Anterior cingulate cortex (tissue), 58 donors: ENCODE results near the gene SPATS2L.

Experiments used
- DNase-seq, 58 donors: peaks; one replicate each; lab custom pipeline; 2025; lab: John Stamatoyannopoulos, UW

The SPATS2L gene

DNA sequence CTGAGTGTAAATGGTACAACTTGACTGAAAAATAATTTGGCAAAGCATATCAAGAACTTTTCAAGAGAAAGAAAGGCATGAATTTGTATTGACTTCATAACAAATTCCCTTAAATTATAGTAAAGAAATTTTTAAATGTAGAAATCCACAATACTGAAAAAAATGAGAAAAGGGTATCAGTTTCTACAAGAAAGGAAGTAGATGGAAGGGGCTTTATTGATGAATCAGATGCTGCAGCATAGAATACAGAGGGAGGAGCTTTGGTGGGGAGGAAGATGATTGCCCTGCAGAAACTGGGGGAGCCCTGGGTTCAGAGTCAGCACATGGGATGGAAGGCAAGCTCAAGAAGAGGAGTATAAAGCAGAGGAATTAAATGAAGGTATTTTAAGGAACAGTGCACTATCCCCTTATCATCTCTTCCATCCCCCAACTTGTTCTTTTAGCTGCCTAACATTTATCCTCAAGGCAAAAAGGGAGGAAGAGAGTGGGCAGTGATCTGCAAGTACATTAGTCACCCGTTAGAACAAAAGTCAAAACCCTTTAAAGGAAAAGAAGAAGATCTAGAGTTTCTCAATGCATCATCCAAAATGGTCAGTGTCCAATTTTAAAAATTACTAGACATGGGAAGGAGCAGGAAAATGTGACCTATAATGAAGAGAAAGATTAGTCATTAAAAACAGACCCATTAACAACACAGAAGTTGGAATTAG, 125.7 kb downstream of the SPATS2L start:
- no peak for DNase-seq

DNA sequence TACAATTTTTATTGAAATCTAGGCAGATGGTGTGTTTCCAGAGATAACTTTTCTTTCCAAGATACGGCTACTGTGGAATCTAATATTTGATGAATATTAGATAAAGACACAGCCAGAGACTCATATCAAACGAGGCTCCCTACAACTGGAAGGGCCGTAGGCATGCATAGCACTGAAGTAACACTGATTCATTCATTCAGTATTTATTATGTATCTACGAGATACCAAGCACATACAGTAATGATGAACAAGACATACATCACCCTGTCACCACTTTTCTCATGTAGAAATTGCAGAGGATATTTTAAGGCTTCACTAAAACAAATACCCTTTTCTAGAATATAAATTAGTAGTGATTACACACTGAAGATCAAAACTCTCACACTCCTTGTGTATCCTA, 128.9 kb downstream of the SPATS2L start:
- no peak for DNase-seq

DNA sequence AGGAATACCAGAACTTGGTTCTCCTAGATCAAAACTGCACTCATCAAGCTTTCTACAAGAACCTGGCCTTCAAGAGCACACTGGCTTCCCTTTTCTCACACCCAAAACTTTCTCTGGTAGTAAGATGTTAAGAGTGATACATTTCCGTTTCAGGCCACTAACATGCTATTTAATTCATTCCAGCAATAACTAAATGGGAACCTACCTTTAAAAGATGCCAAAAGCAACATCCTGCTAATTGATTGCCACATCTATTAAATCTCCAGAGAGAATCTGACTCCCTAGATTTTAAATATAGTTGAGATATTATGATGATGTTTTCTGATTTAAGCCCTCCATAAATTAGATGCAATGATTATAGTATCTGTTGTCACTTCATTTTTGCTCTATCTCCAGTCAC, 131.8 kb downstream of the SPATS2L start:
- DNase-seq = no peak

GRCh38 chr2:200438846-200439245, 132.4 kb downstream of the SPATS2L start:
- no peak for DNase-seq

DNA sequence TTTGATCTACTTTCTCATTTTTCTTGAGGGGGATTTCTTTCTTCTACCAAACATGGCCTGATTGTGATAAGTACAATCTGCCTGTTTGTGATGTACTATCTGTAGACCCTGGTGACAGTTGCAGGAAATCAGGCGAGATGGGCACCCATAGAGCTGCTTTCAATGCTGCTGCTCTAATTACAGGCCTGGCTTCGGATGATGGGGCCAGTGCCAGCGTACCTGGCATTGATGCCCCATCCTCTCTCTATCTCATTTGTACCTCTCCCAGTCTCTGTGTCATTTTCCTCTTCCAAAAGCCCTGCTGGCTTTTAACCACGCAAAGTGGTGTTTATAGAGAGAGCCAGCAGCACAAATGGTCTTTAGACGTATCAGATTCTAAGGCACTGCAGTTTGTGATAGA, 133.5 kb downstream of the SPATS2L start:
- no peak for DNase-seq

DNA sequence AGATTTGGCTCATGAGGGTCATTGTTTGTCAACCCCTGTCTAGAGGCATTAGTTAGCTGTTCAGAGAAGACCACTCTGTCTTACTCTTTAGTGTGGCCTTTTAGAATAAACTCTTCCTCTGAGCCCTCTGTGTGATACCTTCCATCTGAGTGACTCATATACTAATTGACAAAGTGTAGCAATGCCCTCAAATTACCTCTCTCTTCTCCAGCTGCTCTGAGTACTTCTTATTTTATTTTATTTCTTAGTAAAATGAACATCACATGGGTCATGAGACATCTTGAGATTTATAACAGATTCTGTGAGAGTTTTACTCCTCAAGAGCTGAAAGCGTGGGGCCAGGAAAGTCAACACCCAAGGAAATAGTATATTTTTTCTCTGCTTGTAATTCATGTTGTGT, 136.0 kb downstream of the SPATS2L start:
- no peak for DNase-seq

DNA sequence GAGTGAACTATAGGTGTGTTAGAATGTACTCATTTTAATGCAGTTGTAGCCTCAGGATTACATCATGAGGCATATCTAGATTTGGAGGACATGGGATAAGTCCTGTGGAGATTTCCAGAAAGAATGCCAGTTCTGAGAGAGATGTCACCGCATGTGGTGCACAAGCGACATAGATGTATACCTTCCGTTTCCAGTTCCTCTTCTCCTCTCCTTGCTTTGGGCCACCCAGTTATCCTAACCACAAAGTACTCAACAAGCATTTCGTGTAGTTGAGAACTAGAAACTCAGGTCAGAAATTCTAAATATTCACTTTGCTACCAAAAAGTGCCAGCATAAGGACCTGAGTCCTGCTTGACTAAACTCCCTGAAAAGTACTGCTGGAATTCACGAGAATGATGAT, 136.9 kb downstream of the SPATS2L start:
- no peak for DNase-seq

- DNase-seq = no peak
These were observed 137.4 kb downstream of the SPATS2L start for GRCh38 chr2:200443916-200444315.

DNA sequence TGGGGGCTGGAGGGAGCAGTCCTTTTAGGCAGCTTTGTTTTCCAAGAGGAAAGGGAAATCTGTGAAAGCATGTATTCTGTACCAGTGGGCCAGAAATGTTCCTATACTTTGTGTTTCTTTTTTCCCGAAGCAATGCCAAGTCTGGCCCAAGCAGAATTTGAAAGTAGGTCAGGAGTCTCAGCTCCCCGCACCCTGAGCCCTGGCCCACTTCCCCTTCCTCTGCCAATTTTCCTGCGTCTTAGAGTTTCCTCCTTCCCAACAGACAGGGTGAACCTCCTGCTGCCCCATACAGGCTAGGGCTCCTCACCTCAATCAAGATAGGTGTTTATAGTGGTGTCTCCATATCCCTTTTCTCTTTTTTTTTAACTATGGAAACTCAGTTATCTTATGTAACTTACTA, 138.0 kb downstream of the SPATS2L start:
- peak in 5 of 58 donors; percentile 11 to 46 (median 33) for DNase-seq

DNA sequence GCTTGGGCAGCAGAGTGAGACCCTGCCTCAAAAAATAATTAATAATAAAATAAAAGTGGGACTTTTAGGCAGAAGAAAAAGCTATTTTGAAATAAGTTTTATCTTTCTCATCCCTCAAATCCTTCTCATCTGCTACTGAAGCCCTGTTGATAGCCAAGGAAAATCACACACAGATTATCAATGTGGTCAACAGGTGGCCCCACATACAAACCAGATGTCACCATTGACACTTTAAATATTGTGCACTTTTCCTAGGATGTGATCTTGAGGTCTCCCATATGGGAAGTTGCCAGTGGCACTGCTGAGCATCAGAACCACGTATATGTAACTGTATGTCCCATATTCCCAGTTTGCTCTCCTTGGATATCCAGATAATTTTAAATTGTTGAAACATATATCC, 138.8 kb downstream of the SPATS2L start:
- DNase-seq = no peak

- no peak for DNase-seq
These were observed 140.1 kb downstream of the SPATS2L start for GRCh38 chr2:200446612-200447011.

- no peak for DNase-seq
These were observed 140.8 kb downstream of the SPATS2L start for GRCh38 chr2:200447139-200447855.

DNA sequence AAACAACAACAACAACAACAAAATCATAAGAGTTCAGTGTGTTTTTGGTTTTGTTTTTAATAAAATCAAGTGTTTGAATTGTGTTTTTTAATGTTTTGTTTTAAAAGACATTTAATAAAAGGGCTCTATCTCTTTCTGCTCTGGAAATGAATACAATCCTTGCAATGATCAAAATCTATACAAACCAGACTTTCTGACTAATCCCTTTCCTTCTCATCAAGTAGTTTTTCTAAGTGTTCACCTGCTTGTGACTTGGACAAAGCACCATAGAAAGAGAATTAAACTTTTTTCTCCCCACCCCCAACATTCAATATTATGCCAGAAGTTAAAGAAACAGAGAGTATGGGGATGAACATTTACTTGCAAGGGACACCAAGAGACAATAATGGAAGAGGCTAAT, 142.0 kb downstream of the SPATS2L start:
- DNase-seq = no peak

- no peak for DNase-seq
These were observed 142.7 kb downstream of the SPATS2L start for GRCh38 chr2:200449149-200449548.

- no peak for DNase-seq
These were observed 143.8 kb downstream of the SPATS2L start for GRCh38 chr2:200450288-200450687.

- no peak for DNase-seq
These were observed 145.0 kb downstream of the SPATS2L start for GRCh38 chr2:200451511-200451910.

DNA sequence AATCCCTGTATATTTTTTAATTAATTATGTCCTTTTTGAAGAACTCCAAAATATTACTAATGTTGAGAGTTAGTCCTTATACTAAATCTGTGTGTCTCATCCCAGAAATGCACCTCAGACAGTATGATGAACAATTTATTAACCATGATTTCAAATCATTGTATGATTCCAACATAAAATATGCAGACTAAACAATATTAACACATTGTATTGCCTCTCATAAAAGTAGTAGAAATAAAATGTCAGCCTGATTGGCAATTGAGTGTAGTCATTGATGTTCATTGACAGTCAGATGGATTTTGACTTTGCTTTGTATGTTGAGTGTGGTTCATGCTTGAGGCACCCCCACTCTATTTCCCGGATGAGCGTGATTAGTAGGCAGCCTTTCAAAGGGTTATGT, 145.9 kb downstream of the SPATS2L start:
- DNase-seq = no peak

DNA sequence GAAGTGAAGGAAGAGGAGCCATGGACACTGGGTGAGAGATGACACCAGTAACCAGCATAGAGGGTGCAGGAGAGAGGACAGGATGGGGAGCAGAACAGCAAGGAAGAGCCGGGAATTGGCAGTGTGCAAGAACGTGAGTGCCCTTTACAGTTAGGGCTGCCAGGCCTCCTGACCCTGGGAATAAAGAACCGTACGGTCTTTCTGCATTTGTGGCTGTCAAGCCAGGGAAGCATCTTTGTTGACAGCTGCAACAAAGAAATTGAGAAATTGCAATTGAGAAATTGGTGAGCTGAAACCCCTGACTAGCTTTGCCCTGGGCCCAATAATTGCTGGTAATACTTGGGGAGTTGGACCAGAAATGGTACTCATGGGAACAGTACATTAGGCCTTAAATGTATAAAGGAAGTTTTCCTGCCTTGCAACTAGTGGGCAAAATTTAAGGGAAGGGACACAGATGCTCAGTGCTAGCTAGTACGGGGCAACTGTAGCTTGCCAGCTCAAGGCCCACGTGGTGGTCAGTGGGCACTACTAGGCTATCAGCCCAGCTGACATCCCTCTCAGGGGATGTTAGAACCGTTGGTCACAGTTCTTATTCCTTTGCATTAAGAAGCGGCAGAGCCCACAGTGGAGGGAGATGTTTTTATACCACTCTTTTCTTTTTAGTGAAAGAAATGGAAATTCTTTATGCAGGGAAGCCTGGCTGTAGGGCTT, 146.8 kb downstream of the SPATS2L start:
- no peak for DNase-seq

DNA sequence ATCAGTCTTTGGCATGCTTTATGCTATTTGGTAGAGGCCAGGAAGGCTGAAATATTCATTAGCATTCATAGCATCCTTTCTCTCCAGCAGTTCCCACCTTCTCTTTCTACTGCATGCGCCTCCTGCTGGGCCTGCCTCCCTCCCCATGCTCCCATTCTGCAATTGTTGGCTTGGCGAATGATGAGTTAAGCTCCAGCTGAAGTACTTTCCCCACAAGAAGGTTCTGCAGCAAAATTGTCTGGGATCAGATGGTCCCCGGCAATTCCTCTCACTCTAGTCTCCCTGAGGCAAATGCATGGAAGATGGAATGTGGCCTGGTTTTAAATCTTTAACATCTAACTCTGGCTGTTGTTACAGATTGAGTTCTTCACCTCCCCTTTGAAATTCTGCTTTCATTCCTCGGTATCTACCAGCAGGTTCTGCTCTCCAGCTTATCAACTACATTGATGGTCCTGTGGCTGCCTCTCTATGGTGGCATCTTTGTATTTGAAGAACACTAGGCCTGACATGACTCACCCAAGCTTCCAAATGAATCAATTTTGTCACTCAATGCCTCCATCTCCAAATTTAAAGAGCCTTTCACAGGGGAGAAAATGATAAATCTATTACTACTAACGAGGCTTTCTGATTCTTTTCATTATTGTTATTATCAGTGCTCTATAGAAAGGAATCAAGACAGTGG, 147.5 kb downstream of the SPATS2L start:
- no peak for DNase-seq

DNA sequence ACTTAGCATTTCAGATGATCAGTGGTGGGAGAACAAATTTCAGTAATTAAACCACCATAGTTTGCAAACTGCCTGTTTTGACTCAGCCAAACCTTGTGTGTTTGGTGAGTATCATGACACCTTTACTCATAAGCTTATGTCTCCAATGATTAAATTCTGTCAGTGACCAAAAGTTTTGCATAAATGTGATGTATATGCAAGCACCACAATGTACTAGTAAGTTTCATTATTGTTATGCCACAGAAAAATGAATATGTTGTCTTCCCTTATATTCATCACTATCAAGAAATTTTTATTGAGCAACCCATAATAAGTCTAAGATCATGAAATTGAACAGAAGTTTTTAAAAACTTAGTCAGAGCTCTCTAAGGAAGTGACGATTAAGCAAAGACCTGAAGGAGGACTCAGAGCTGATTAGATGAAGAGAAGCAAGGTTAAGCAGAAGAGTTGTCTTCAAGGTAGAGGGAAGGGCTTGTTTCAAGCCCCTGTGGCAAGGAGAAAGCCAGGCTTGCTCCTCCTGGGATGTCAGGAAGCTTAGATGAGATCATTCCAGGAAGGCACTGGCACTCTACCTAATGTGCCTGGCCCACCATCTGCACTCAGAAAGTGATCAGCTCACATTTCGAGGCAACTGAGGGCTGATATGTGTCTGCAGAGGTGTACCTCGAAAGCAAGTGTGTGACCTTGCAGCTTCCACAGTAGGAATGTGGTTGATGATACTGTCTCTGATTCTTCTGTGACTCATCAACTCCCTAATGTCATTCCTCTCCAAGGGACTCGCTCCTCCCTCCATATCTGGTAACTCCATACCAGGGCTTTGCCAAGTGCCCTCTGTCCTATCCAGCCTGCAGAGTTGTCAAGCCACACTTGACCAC, 148.7 kb downstream of the SPATS2L start:
- no peak for DNase-seq
